Measurements from ENCODE around the gene SLC25A10.
"Not testable (repeated sequence)": the region's sequence is repeated elsewhere in the genome, so short reads cannot be mapped to it uniquely, and the experiment has no call there.

Gene SLC25A10, protein sequence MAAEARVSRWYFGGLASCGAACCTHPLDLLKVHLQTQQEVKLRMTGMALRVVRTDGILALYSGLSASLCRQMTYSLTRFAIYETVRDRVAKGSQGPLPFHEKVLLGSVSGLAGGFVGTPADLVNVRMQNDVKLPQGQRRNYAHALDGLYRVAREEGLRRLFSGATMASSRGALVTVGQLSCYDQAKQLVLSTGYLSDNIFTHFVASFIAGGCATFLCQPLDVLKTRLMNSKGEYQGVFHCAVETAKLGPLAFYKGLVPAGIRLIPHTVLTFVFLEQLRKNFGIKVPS

GRCh38 chr17:81711814-81712467 is at the start of gene SLC25A10:
Gene SLC25A10, plus strand, starts transcription at chr17:81712284. Its CDS starts 143 bp downstream, at chr17:81712427.
- Histone ChIP-seq H3K9me3 (ENCODE audit: low read length) (no peaks in the 10 kb centered on the region), H3K9ac (ENCODE audit: low read length) (no peak within 1 kb of the TSS), H3K27me3 (ENCODE audit: control insufficient read depth in 1 of 2, insufficient read depth in 2 of 2, low read length in 2 of 2) (no peaks in the 10 kb centered on the region), H3K4me3 (ENCODE audit: low read depth in 1 of 2, low read length in 2 of 2) (peak within 1 kb of the TSS; percentile 56 to 62), H3K27ac (ENCODE audit: low read depth, low read length) (no peak within 1 kb of the TSS), H3K36me3 (ENCODE audit: insufficient read depth, low read length) (peaks cover 4% of the 10 kb centered on the region), H3K4me1 (ENCODE audit: insufficient read depth, low read length) (peaks cover 23% of the 10 kb centered on the region)

- no peaks in the 10 kb centered on the region for H3K27me3 ChIP-seq (ENCODE audit: control insufficient read depth in 1 of 2, insufficient read depth in 2 of 2, low read length in 2 of 2)
- H3K36me3 ChIP-seq (ENCODE audit: insufficient read depth, low read length): no peaks in the 10 kb centered on the region
- H3K27ac ChIP-seq (ENCODE audit: low read depth, low read length): no peak overlapping the region
- no peak overlapping the region for H3K4me3 ChIP-seq (ENCODE audit: low read depth in 1 of 2, low read length in 2 of 2)
- H3K9ac ChIP-seq (ENCODE audit: low read length): no peak overlapping the region
- H3K4me1 ChIP-seq (ENCODE audit: insufficient read depth, low read length): peaks cover 22% of the 10 kb centered on the region
- no peaks in the 10 kb centered on the region for H3K9me3 ChIP-seq (ENCODE audit: low read length)
Observed at GRCh38 chr17:81664051-81664470, 48.0 kb upstream of the SLC25A10 start.

GRCh38 chr17:81665205-81666091 is 46.6 kb upstream of the SLC25A10 start:
- peaks cover 8% of the 10 kb centered on the region for H3K36me3 ChIP-seq (ENCODE audit: insufficient read depth, low read length)
- peak overlapping the region; percentile 95 for H3K9ac ChIP-seq (ENCODE audit: low read length)
- no peaks in the 10 kb centered on the region for H3K9me3 ChIP-seq (ENCODE audit: low read length)
- H3K4me3 ChIP-seq (ENCODE audit: low read depth in 1 of 2, low read length in 2 of 2): peak overlapping the region; percentile 79 to 92
- no peaks in the 10 kb centered on the region for H3K27me3 ChIP-seq (ENCODE audit: control insufficient read depth in 1 of 2, insufficient read depth in 2 of 2, low read length in 2 of 2)
- H3K27ac ChIP-seq (ENCODE audit: low read depth, low read length): peak overlapping the region; percentile 85
- peaks cover 22% of the 10 kb centered on the region for H3K4me1 ChIP-seq (ENCODE audit: insufficient read depth, low read length)

DNA sequence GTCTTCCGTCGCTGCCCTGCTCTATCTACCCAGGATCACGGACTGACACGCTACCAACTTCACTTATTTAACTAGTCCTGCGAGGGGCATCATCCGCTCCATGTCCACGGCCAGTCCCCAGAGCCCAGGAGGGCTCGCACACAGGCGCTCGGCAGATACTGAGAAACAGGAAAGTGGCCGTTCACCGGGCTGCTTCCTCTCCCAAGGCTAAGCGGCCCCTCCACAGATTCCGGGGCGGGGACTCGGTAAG is 46.1 kb upstream of the SLC25A10 start:
- no peaks in the 10 kb centered on the region for H3K27me3 ChIP-seq (ENCODE audit: control insufficient read depth in 1 of 2, insufficient read depth in 2 of 2, low read length in 2 of 2)
- peaks cover 22% of the 10 kb centered on the region for H3K4me1 ChIP-seq (ENCODE audit: insufficient read depth, low read length)
- peak overlapping the region; percentile 79 to 92 for H3K4me3 ChIP-seq (ENCODE audit: low read depth in 1 of 2, low read length in 2 of 2)
- H3K27ac ChIP-seq (ENCODE audit: low read depth, low read length): peak overlapping the region; percentile 85
- peak overlapping the region; percentile 95 for H3K9ac ChIP-seq (ENCODE audit: low read length)
- H3K36me3 ChIP-seq (ENCODE audit: insufficient read depth, low read length): peaks cover 11% of the 10 kb centered on the region
- H3K9me3 ChIP-seq (ENCODE audit: low read length): no peaks in the 10 kb centered on the region

GRCh38 chr17:81666342-81667191 is 45.5 kb upstream of the SLC25A10 start, which contains the start of the genes CCDC137 and OXLD1:
Gene CCDC137, plus strand, starts transcription at chr17:81666737. Its CDS starts 30 bp downstream, at chr17:81666767.
Gene OXLD1, minus strand, starts transcription at chr17:81666605. Its CDS starts 28 bp downstream, at chr17:81666577.
- Histone ChIP-seq H3K36me3 (ENCODE audit: insufficient read depth, low read length) (peaks cover 16% of the 10 kb centered on the region), H3K9ac (ENCODE audit: low read length) (peak within 1 kb of the TSS; percentile 95), H3K27ac (ENCODE audit: low read depth, low read length) (peak within 1 kb of the TSS; percentile 85), H3K4me1 (ENCODE audit: insufficient read depth, low read length) (peaks cover 22% of the 10 kb centered on the region), H3K9me3 (ENCODE audit: low read length) (no peaks in the 10 kb centered on the region), H3K27me3 (ENCODE audit: control insufficient read depth in 1 of 2, insufficient read depth in 2 of 2, low read length in 2 of 2) (no peaks in the 10 kb centered on the region), H3K4me3 (ENCODE audit: low read depth in 1 of 2, low read length in 2 of 2) (peak within 1 kb of the TSS; percentile 79 to 92)

DNA sequence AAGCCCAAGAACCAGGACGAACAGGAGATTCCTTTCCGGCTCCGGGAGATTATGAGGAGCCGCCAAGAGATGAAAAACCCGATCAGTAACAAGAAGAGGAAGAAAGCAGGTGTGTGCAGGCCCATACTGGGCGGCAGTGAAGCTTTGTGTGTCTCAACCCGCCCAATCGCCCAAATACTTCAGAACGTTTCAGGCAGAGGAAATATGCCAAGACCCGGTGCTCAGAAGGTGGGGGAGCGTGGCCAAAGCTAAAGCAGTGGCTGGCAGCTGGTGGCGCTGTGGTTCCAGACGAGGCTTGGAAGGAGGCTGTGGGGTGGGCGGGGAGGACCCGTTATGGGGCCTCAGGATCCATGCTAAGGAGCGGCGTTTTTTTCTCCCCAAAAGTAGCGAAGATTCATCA is 44.3 kb upstream of the SLC25A10 start:
- peaks cover 22% of the 10 kb centered on the region for H3K4me1 ChIP-seq (ENCODE audit: insufficient read depth, low read length)
- H3K36me3 ChIP-seq (ENCODE audit: insufficient read depth, low read length): peaks cover 27% of the 10 kb centered on the region
- no peak overlapping the region for H3K4me3 ChIP-seq (ENCODE audit: low read depth in 1 of 2, low read length in 2 of 2)
- H3K27ac ChIP-seq (ENCODE audit: low read depth, low read length): no peak overlapping the region
- H3K9ac ChIP-seq (ENCODE audit: low read length): no peak overlapping the region
- no peaks in the 10 kb centered on the region for H3K27me3 ChIP-seq (ENCODE audit: control insufficient read depth in 1 of 2, insufficient read depth in 2 of 2, low read length in 2 of 2)
- H3K9me3 ChIP-seq (ENCODE audit: low read length): no peaks in the 10 kb centered on the region

DNA sequence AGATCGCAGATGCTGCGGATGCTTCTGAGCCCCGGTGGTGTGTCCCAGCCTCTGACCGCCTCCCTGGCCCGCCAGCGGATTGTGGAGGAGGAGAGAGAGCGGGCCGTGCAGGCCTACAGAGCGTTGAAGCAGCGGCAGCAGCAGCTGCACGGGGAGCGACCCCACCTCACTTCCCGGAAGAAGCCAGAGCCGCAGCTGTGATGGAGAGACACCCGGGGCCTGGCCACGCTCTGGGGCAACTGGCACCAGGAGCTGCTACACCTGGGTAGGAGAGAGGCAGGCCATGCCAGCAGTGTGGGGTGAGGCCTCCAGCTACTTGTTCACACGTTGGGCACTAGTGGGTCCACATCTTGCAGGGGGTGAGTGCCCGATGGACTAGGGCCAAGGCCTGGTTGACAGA is 39.6 kb upstream of the SLC25A10 start:
- Histone ChIP-seq H3K4me1 (ENCODE audit: insufficient read depth, low read length) (peaks cover 9% of the 10 kb centered on the region), H3K9me3 (ENCODE audit: low read length) (no peaks in the 10 kb centered on the region), H3K27ac (ENCODE audit: low read depth, low read length) (no peak overlapping the region), H3K27me3 (ENCODE audit: control insufficient read depth in 1 of 2, insufficient read depth in 2 of 2, low read length in 2 of 2) (no peaks in the 10 kb centered on the region), H3K36me3 (ENCODE audit: insufficient read depth, low read length) (peaks cover 32% of the 10 kb centered on the region), H3K9ac (ENCODE audit: low read length) (no peak overlapping the region), H3K4me3 (ENCODE audit: low read depth in 1 of 2, low read length in 2 of 2) (no peak overlapping the region)

DNA sequence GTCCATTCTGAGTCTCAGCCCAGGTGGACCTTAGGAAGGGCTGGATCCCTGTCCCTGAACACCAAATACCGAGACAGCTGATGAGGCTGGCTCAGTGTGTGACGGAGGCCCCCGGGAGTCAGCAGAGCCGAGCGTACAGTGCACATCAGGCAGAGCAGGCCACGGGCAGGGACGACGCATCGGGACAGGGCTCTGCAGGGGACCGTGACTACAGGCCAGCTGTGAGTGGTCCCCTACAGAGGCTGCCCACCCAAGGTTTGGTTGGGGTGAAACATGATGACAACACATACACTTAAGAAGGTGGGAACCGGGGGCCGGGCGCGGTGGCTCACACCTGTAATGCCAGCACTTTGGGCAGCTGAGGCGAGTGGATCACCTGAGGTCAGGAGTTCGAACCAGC is 39.1 kb upstream of the SLC25A10 start:
- no peaks in the 10 kb centered on the region for H3K9me3 ChIP-seq (ENCODE audit: low read length)
- no peak overlapping the region for H3K27ac ChIP-seq (ENCODE audit: low read depth, low read length)
- H3K27me3 ChIP-seq (ENCODE audit: control insufficient read depth in 1 of 2, insufficient read depth in 2 of 2, low read length in 2 of 2): no peaks in the 10 kb centered on the region
- H3K9ac ChIP-seq (ENCODE audit: low read length): no peak overlapping the region
- peaks cover 32% of the 10 kb centered on the region for H3K36me3 ChIP-seq (ENCODE audit: insufficient read depth, low read length)
- H3K4me3 ChIP-seq (ENCODE audit: low read depth in 1 of 2, low read length in 2 of 2): no peak overlapping the region
- peaks cover 4% of the 10 kb centered on the region for H3K4me1 ChIP-seq (ENCODE audit: insufficient read depth, low read length)

DNA sequence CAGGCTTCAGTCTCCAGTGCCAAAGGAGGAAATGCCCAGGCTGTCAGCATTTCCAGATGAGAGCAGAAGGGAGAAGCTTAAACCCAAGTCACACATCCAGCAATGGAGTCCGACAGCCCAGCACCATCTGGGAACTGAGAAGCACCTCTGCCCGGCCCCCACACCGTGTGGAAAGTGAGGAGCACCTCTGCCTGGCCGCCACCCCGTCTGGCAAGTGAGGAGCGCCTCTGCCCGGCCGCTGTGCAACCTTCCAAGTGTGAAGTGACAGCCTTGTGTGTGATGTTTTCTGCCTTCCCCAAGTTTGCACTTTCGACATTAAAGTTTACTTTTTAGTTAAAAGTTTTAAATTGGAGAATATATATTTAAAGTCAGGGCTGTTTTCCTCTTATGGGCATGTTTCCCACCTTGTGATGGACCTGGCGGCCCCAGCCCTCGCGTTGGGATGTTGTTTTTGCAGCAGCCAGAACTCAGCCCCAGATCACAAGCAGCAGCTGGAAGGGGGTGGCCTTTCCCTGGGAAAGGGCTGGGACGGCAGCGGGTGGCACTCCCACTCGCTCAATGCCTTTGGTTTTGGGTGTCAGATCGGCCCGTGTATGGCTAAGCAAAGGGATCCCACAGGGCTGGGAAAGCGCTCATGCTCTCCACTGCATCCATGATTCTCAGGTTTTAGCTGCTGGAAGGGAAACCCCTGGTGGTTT is 38.4 kb upstream of the SLC25A10 start:
- Histone ChIP-seq H3K4me1 (ENCODE audit: insufficient read depth, low read length) (no peaks in the 10 kb centered on the region), H3K27me3 (ENCODE audit: control insufficient read depth in 1 of 2, insufficient read depth in 2 of 2, low read length in 2 of 2) (no peaks in the 10 kb centered on the region), H3K9me3 (ENCODE audit: low read length) (no peaks in the 10 kb centered on the region), H3K27ac (ENCODE audit: low read depth, low read length) (no peak overlapping the region), H3K36me3 (ENCODE audit: insufficient read depth, low read length) (peaks cover 32% of the 10 kb centered on the region), H3K4me3 (ENCODE audit: low read depth in 1 of 2, low read length in 2 of 2) (no peak overlapping the region), H3K9ac (ENCODE audit: low read length) (no peak overlapping the region)

GRCh38 chr17:81675515-81676221 is 36.4 kb upstream of the SLC25A10 start:
- H3K4me3 ChIP-seq (ENCODE audit: low read depth in 1 of 2, low read length in 2 of 2): not testable (repeated sequence)

More at GRCh38 chr17:81675515-81676221, 36.4 kb upstream of the SLC25A10 start:
- H3K27ac ChIP-seq (ENCODE audit: low read depth, low read length); H3K27me3 ChIP-seq (ENCODE audit: control insufficient read depth in 1 of 2, insufficient read depth in 2 of 2, low read length in 2 of 2); H3K9ac ChIP-seq (ENCODE audit: low read length); H3K4me1 ChIP-seq (ENCODE audit: insufficient read depth, low read length); H3K9me3 ChIP-seq (ENCODE audit: low read length): not testable (repeated sequence)
- peaks cover 22% of the 10 kb centered on the region for H3K36me3 ChIP-seq (ENCODE audit: insufficient read depth, low read length)
